Cardiac septum (tissue), 1 donor: ENCODE measurements around the gene INMT. TPM values are rescaled to one million over a fixed set of nuclear protein-coding genes. Genes with fewer than 3 reads are reported as not detected.

Source experiments
- DNase-seq: peaks from one replicate; pipeline ENCODE4 v3.0.0-alpha.2; 2020; ENCODE audit warnings: low spot score
- intact Hi-C: fragments of 100-400 bp; cut with DNase I; formaldehyde crosslinking; loops from one replicate; pipeline ENCODE4 v1.14.0; 2022
- total RNA-seq: library from RNA; stranded (reverse); fragmentation: NEBNext Ultra II Directional; extraction: Animal tissue kit (Norgen Biotek cat#: 25700); gene quantifications from one replicate; pipeline ENCODE4 v1.2.1, GENCODE V29; 2021
- donor health status: DM: no; HTN: no; CAD: no.

Gene INMT
- total RNA-seq, 1 donor from 2014 or later = 17.3 TPM

DNA sequence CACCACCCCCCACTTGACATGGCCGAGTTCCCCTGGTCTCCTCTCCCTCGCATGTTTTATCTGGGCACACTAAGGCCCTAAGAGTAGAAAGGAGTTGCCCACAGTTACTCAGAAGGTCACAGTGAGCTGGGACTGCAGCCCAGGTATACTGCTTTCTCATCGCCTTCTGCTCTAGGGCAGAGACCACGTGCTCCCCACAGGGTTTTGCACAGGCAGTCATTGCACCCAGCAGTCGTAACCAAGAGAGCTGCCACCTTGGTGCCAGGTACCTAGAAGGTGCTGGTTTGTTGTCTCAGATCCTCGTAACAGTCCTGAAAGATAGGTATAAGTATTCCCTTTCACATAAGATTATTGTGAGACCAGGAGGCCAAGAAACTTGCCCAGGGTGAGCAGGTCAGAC is 21.0 kb downstream of the INMT start:
- intact Hi-C loops = no loop called here
- DNase-seq = no peak

DNA sequence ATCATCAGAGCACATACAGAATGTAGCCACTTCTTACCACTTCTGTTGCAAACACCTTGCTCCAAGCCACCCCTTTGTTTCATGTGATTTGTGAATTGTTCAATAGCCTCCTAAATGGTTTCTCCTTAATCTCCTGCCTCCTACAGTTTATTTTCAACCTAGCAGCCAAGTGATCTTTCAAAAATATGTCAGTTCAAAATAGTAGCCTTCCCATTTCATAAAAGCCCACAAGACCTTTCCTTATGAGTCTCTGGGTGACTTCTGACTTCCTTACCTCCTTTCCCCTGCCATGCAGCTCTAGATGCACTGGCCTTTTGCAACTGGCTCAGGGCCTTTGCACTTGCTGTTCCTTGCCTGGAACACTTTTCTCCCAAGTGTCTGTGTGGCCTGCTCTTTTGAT is 24.1 kb downstream of the INMT start:
- intact Hi-C loops = no loop called here
- DNase-seq = no peak

DNA sequence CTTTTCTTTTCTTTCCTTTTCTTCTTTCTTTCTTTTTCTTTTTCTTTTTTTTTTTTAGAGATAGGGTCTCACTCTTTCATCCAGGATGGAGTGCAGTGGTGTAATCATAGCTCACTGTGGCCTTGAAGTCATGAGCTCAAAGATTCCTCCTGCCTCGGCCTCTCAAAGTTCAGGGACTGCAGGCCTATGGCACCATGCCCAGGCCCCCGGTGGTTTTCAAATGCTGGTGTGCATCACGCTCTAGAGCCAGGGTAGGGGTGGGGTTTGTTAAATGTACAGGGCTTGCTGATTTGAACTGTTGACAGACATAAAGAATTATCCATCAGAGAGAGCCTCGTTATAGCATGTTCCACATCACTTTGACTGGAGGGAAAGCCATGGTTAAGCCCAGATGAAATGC is 25.0 kb downstream of the INMT start:
- intact Hi-C loops = no loop called here
- no peak for DNase-seq

DNA sequence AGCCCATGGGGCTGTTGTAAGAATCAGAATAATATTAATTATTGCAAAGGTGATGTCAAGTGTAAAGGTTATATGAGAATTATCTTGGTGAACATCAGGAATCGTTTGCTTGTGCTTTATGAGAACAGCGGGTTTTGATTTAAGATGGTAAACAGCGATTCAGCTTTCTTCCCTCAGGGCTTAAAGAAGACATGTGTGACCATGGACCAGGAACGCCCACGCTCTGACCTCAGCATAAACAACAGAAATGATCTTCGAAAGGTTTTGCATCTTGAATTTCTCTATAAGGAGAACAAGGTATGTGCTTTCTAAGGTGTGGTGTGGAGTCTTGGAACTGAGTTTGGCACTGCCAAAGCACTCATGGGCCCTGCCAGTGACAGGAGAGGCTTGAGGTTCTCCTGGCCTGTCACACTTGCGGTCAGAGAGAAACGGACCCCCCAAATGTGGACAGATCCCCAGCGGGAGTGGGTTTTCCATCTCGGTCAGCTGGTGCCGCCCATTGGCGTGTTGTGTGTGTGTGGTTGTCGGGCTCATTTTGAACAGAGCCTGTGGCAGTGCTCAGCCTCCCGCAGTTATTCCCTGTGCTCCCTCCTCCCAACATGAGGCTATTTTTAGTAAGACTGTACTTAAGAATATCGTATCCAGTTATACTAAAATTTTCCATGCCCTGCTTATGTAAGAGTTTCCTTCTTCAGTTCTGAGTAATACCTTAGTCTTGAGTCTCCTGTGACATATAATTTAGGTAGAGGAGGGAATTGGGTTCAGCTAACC is 26.5 kb downstream of the INMT start:
- intact Hi-C loops = no loop called here
- DNase-seq = no peak

DNA sequence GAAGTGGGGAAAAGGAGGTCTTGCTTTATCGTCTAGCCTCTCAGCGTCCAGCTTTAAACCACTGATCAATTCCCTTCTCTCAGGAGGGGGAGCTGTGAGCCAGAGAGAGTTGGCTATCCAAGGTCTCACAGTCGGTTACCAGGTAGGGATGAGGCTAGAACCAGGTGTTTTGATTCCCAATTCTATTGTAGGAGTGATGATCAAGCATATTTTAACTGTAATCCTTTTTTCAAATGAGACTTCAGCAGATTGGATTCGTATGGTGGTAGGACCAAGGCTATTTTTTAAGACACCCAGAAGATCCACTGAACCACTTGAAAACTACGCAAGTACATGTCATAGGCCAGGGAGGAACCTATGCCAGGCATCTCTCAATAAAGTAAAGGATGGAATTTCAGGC is 27.6 kb downstream of the INMT start:
- intact Hi-C loops = no loop called here
- DNase-seq = no peak

DNA sequence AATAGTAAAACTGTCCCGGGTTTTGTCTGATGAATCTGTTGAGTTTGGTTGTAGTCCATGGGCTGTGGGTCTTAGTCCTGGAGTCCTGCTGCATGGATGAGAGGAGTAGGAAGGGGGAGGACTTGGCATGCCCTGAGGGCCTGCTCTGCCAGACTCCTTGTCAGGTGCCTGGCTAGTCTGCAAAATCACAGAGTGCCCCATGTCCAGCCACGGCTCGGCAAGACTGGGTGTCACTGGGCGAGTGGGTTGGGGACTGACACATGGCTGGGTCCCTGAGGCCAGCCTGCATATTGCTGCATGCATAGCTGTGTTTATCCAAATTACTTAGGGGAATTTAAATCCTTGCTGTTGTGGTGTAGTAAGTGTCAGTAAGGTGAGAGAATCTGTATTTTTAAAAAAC is 29.0 kb downstream of the INMT start:
- DNase-seq = no peak
- intact Hi-C loops = no loop called here

DNA sequence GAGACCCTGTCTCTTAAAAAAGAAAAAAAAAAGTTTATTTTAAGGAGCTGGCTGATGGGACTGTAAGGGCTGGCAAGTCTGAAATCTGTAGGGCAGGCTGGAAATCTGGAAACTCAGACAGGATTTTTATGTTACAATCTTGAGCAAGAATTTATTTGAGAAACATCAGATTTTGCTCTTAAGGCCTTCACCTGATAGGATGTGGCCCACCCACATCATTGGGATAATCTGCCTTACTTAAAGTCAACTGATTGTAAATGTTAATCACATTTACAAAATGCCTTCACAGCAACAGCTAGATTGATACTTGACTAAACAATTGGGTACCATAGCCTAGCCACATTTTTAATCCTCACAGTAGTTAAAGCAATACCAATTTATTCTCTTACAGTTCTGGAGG is 30.8 kb downstream of the INMT start:
- intact Hi-C loops = no loop called here
- no peak for DNase-seq

DNA sequence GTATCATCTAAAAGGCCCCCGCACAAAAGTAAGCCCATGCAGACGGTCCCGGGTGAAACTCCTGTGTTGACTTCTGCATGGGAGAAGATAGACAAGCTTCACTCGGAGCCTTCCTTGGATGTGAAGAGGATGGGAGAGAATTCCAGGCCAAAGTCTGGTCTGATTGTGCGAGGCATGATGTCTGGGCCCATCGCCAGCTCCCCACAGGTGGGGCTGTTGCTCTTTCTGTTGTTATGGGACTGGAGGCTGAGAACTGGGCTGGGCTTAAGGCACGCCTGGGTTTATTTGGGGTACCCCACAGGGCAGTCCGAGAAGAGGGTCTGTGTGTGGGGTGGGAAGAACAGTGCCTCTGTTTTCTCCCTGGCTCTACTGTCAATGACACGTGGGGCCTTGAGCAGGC is 33.9 kb downstream of the INMT start:
- no peak for DNase-seq
- intact Hi-C loops = no loop called here

DNA sequence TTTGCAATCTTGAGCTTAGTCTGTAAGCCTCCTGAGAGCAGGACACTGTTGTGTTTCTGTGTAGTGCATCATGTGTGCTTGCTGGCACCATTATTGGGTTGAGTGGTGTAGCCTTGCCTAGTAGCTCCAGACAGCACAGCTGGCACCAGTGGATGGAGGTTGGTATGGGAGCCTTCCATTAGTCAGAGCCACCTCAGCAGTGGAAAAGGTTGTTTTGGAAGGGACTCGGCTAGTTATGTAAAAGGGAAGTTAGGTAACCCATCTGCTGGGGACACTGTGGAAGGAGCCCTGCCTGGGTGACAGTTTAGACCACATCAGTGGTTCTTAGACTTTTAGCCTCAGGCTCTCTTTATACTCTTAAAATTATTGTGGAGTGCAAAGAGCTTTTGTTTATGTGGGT is 35.6 kb downstream of the INMT start:
- intact Hi-C loops = no loop called here
- no peak for DNase-seq

DNA sequence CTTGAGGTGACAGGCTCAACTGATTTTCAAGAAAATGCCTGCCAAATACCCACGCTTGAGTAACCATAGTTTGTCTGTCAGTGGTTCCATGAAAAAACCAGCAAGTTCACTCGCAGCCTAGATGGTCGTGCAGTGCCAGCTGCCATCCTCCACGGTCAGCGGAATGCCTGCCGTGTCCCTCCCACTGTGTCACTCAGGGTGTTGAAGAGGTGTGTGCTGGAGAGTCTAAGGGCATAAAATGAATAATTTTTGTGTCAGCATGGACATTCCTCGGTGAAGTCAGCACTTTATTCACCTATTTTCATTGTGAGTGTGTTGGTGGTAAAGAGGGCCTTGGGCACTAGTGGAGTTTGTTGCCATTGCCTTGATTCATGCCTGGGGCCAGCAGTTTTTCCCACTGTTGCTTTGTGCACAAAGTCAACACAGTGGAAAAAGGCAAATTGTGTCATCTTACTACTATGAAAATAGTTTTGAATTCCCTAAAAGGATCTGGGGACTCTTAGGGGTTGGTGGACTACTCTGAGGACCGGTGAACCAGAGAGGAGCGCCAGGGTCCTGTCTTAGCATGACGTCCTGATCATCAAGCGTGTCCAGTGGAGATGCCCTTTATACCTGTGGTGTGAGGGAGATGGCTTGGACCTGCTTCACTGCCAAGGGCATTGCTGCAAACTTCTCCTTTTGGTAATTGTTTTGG is 36.9 kb downstream of the INMT start:
- no peak for DNase-seq
- intact Hi-C loops = no loop called here

DNA sequence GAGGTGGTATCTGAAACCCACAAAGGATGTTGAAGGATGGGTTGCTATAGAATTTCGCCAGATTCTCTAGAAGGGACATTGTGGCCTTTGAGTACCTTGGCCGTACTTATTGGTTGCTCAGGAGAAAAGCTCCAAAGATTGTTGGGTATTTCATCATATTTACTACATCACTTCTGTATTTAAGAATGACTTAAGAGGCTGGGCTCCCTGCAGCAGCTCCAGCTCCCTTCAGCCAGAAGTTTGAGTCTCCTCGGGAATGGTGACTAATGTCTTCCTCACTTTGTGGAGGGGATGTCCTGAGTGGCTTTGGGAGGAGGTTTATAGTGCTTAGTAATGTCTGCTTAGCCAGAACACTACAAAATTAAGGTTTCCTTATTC is 37.4 kb downstream of the INMT start:
- intact Hi-C loops = no loop called here
- no peak for DNase-seq

DNA sequence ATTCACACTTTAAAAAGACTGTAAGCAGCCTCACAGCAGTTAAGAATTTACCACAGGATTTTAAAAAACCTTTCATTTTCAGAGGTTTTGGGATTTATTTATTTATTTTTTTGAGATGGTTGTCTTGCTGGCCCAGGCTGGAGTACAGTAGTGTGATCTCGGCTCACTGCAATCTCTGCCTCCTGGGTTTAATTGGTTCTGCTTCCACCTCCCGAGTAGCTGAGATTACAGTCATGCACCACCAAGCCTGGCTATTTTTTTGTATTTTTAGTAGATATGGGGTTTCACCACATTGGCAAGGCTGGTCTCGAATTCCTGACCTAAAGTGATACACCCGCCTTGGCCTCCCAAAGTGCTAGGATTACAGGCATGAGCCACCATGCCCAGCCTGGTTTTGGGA is 38.4 kb downstream of the INMT start:
- DNase-seq = no peak
- intact Hi-C loops = no loop called here

DNA sequence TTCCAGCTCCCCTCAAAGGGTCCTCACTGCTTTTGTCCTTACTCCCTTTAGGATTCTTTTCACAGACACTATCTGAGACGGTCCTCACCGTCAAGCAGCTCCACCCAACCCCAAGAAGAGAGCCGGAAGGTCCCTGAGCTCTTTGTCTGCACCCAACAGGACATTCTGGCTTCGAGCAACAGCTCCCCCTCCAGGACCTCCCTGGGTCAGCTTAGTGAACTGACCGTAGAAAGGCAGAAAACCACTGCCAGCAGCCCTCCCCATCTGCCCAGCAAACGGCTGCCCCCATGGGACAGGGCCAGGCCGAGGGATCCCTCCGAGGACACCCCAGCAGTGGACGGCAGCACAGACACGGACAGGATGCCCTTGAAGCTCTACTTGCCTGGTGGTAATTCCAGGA is 39.2 kb downstream of the INMT start:
- intact Hi-C loops = no loop called here

DNA sequence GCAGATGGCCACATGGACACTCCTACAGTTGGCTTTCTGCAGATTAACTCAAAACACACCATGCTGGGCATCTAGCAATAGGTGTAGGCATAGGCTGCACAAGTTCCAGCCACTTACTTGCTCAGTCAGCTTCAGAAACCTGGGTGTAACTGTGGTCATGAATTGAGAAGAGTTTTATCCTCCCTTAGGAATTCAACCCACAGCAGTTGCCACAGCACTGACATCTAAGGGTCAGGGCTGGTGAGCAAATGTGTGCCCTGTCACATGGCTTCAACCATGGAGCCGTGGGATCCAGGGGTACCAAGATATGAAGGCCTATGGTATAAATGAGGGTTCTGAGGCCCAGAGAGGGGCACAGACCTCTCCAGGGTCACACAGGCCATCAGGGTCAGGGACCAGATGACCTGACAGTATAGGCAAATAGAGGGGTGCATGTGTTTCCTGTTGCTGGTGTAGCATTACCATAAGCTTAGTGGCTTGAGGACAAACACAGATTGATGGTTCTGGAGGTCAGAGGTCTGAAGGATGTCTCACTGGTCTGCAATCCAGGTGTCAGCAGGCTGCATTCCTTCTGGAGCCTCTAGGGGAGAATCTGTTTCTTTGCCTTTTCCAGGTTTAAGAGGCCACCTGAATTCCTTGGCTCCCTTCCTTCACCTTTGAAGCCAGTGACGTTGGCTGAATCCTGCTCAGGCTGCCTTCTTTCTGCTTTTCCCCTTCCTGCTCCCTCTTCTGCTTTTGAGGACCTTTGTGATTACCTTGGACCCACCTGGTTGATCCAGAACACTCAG is 43.4 kb downstream of the INMT start:
- no peak for DNase-seq
- intact Hi-C loops = loop anchor here (5.0 kb wide), 1 partner anchor 43 kb away; the partner anchor contains the start of gene INMT

More for the DNA sequence above, 39.2 kb downstream of the INMT start:
- no peak for DNase-seq

DNA sequence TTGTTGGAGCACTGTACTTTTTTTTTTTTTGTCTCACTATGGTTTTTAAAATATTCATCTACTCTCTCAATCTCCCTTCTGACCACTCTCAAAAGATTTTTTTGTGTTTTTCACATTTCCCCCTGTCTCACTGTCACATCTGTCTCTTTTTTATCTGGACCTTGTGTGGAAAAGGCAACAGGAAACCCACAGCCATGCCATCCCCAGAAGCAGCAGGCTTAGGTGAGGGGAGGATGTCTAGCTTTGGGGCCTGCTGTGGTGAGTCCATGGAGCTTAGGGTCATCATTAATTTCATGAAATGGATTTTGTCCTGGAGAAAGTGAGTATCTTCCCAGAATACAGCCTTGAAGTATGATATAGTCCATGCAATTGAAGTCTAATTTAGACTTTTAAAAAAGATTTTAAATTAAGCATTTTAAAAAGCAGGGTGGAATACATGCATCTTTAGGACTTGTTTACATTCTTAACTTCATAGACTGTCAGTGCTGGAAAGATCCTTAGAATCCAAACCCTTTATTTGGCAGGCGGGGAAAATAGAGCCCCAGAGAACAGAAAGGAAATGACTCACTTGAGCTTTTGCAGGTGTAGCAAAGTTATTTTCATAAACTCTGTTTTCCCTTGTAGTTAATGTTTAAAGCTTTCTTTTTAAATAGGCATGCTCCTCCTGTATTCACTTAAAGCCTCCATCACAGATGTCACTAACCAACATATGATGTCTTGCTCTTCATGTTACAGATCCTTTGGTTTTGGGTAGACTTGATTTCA is 44.4 kb downstream of the INMT start:
- no peak for DNase-seq
- intact Hi-C loops = loop anchor here (5.0 kb wide), 1 partner anchor 44 kb away; the partner anchor contains the start of gene INMT

DNA sequence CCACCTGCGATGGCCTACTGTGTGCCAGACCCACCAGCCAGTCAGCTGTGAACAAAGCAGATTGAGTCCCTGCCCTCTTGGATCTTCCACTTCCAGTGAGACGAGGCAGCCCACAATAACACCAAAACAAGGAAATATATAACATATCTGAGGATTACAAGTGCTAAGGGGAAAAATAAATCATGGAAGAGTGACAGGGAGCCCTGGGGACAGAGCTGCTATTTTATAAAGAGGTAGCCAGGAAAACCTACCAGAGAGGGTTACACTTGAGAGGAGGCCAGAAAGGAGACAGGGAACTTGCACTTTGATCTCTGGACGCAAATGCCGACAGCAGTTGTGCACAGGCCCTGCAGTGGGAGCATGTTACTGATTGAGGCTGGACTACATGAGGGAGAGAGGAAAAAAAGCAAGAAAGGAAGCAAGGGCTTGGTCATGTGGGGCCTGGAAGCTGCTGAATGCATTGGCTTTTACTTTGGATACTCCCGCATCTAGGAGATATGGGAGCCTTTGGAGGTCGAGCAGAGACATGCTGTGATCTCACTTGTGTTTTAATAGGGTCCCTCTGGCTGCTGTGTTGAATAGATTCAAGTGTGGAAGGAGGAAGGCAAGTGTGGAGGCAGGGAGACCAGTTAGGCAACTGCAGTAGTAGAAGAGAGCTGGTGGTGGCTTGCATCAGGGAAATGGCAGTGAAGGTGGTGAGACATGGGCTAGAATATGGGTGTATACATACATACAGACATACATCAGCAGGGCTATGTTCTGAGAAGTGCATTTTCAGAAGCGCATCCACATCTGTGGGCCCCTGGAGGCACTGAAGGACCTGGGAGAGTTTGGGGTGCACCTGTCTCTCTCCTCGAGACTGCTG is 45.5 kb downstream of the INMT start:
- intact Hi-C loops = loop anchor here (5.0 kb wide), 1 partner anchor 45 kb away; the partner anchor contains the start of gene INMT
- DNase-seq = no peak

DNA sequence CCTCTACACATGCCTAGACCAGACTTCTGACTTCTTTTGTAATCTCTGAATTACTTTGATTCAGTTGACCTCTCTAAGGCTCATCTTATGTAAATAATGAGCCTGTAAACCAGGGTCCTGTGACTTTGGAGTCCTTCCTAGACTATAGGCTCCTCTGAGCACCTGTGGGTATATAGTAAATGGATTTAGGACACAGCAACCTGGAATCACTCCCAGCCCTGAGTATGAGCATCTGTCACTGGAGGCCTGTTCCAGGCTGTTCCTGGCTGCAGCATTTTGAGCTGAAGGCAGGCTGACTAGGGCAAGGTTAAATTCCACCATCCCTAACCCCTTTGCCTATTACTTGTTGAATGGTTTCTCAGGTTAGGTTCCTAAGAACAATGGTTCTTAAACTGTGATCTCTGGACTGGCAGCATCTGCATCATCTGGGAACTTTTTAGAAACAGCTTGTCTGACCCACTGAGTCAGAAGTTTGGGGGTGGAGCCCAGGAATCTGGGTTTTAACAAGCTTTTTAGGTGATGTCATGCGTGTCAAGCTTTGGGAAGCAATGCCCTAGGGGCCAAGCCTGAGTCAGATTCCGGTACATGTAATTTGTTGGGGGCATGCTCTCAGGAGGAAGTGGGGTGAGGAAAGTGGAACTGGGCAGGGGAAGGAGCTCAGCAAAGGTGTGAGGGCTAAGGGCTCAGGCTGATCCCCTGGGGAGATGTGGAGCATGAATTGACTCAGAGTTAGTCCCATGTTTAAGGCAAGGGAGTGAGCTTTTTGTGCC is 47.5 kb downstream of the INMT start:
- no peak for DNase-seq
- intact Hi-C loops = loop anchor here (5.0 kb wide), 1 partner anchor 47 kb away; the partner anchor contains the start of gene INMT
